Activated CD4-positive, alpha-beta T cell treated with anti-CD3 and anti-CD28 coated beads, Interleukin-2, amount 50 U/mL, for 24 hours (primary cell): ENCODE results near the gene TRIM2.

Experiments
- DNase-seq, 2 donors: peaks; one replicate each; pipeline ENCODE4 v3.0.0-alpha.2; 2020; ENCODE audit warnings: low read depth in 1 of 2, low spot score in 1 of 2

TRIM2 gene

DNA sequence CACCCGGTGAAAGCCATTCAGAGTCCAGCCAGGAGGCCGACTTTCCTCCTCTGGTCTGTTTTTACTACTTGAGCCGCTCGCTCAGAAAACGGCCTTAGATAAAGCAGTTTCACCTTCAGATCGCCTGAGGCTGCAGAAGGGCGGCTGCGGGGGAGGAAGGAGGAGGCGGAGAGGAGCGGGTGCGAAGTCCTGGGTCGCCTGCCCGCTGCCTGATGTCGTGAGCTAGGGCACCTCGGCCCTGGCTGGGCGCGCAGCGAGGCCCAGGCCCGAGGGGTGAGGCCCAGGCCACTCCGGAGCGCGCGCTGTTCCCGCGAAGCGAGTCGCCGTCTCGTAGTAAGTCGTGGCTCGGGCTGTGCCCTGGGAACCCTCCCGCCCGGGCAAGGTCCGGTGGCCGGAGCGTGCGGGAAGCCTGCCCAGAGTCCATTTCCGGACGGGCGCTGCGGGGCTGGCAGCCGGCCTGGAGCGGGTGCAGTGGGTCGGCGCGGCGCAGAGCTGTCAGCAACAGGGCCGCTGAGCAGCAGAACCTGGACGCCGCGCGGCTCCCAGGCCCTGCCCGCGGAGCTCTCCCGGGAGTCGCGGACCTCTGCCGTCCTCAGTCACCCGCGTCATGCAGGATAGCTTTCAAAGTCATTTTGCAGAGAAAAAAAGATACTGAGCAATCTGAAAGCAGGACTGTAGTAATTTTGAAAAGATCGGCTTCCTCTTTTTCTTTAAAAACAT is 18.6 kb downstream of the TRIM2 start:
- DNase-seq = no peak

DNA sequence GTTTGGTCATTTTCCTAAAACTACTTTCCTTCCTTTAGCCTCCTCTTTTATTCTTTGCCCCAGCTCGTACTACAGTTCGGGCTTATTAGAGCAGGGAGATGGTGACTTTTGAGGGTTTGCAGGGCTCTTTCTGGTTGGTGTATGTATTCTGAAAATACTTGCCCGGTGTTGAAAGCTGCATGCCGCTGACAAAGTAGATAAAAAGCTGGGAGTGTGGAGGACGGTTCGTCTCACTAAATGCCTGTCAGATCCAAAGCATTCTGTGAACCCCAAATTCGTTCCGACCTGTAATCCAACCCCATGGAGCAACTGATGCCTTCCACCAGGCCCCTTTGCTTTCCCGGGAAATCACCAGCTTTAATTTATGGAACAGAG is 19.2 kb downstream of the TRIM2 start:
- DNase-seq = no peak

DNA sequence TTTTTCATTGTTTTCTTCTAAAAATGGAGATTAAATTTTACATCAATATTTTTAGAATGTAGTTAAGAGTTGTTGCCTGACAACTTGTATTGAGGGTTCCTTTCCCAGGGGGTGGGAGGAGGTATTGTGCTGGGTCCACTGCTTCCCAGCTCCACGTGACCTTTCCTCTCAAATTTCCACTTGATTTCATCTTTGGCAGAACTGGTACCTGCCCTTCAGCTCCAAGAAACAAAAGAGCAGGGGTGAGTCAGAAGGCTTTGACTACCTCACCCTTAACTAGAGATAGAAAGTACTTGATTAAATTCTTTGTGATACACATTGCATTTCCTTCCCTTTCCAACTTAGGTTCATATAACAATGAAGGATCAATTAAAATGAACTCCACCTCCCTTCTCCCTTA is 19.7 kb downstream of the TRIM2 start:
- DNase-seq = no peak

DNA sequence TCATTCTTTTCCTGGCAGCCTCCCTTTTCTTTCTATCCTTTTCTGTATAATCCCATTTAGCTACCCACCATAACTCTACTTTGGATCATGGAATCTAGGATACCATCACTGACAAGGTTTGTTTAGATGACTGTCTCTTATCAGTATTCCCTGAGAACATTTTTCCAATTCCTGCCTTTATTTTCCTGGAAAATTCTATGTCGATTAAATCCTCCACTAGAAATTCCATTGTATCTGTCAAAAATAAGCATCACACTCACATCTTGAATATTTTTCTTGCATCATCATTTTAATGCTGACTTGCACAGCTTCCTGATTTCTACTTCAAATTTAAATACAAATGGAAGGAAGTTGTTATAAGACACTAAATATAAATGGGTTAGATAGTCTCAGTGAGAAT is 20.2 kb downstream of the TRIM2 start:
- no peak for DNase-seq

GRCh38 chr4:153227469-153228075 is 23.3 kb downstream of the TRIM2 start:
- DNase-seq = no peak

DNA sequence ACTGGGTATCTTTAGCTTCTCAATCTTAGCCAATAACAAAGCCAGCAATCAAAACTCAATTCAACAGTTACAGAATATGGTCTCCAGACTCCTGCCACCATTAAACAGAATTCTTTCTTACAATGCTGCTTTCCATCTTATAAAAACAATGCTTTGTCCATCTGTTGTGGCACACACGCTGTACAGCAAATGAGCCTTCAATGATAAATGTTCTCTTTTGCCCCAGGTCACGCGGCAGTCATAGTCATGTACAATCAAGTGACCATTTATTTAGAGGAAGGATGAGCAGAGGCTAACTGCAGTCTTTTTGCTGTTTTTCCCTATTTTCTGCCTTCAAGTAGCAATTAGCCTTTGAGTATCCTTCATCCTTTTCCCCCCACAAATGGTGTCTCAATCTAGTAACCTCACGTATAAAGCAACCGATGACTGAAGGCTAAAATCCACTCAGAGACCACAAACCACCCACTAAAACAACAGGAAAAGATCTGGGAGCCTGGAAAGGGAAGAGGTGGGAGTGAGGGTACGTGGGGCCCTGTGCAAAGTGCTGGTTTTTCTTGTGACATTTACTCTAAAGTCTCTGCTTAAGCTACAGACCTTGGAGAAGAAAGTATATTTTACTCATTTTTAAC is 24.4 kb downstream of the TRIM2 start:
- no peak for DNase-seq

DNA sequence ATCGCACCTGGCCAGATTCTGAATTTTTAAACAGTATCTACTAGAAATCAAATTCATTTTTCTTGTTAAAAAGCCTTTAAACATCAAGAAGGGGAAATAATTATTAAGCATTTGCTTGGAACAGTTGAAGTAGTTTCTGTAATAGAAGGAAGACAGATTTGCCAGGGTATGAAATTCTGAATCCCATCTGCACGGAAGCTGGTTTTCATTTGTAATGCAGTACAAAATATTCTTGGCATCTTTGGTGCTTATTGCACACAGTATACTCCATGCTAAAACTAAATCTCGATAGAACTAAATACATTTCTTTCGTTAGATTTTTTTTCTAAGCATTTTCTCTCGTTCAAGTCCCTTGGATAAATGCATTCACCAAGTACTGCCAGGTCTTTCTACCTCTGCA is 25.3 kb downstream of the TRIM2 start:
- DNase-seq = no peak

DNA sequence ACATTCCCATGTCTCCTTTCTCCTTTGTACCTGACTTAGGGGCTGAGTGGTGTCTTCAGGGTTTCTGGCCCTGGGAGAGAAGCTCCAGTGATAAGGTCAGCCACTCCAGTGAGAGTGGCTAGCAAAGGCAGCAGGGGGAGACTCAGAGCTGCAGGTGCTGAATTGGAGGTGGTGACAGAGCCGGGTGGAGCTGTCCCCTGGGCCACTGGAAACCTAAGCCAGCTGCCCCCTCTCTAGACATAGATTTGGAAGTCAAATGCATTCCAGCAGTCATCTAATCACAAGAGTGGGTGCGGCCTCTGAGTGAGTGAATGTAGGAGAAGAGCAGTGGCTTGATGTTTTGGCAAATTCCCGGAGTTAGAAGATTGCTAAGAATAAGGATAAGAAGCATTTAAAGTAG is 28.5 kb downstream of the TRIM2 start:
- no peak for DNase-seq

DNA sequence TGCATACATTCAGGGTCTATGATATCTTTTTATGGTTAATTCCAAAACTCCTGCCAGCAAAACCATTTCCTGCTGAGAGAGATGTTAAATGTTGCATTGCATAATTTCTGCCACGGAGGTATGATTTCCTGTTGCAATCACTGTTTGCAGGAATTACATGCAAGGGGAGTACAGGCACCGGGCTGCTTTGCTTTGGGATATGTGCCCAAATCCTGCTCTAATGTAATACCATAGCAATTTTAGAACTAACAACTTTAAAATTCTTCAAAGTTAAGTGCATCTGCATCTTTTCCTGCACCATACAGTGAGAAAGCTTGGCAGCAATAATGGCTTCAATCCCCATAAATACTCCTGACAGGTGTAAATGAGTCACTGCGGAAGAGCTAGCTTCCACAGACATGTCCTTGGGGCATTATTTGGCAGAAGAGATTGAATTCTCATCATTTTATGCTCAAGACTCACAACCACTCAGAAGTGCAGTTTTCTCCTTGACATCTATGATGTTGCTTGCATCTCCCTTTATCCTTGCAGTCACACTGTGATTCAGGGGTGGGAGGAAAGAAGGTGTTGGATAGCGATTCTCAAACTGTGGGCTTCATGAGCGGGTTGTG is 29.6 kb downstream of the TRIM2 start:
- DNase-seq = no peak

DNA sequence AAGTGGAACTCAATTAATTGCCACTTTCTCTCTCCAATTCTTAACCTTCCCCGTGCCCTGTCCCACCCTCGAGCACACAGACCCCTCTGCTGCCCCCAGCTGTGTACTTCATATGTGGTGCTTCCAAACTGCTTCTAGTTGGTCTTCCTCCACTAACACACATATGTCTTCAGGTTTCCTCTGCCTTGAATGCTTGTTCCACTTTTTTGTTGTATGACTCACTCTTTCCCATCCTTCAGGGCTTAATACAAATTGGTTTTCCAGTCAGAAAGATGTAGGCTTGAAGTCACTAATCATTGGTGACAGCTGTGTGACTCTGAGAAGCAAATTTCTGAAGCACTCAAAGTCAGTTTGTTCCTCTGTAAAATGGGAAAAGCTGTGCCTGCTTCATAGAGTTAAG is 30.6 kb downstream of the TRIM2 start:
- no peak for DNase-seq

- DNase-seq = no peak
These were observed 34.1 kb downstream of the TRIM2 start for GRCh38 chr4:153238135-153238919.

DNA sequence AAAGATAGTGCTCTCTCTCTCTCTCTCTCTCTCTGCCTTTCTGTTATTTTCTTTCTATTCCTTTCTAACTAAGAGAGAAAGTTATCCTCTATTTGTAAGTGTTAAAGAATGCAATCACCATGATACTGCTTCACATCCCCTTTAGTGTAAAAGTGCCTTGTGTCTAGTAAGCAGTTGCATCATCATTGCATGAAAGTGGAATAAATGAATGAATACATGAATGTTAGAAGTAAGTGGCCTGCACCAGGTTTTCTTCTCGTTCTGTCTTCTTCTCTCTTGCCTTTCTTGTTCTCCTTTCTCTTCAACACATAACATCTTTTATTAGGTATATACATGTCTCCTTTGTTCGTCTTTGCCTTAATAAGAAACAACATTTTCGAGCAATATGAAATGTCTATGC is 35.2 kb downstream of the TRIM2 start:
- DNase-seq = no peak

DNA sequence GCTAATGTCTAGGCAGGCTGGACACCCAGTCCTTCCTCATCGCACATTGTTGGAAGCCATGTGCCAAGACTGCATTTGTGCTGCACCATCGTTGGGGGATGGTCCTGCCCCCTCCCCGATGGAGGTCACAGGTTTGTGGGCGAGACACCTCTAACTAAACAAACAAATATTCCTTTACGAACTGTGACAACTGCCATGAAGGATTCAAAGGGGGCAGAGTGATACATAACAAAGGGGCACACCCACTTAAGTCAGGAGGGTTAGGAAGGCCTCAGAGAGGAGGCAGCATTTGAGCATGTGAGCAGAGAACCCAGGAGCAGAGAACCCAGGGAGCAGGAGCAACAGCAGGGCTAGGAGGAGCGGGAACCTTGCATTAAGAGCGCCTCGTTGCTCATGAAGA is 37.1 kb downstream of the TRIM2 start:
- DNase-seq = no peak

- no peak for DNase-seq
These were observed 38.0 kb downstream of the TRIM2 start for GRCh38 chr4:153241970-153242838.

- no peak for DNase-seq
These were observed 38.6 kb downstream of the TRIM2 start for GRCh38 chr4:153242839-153243324.

DNA sequence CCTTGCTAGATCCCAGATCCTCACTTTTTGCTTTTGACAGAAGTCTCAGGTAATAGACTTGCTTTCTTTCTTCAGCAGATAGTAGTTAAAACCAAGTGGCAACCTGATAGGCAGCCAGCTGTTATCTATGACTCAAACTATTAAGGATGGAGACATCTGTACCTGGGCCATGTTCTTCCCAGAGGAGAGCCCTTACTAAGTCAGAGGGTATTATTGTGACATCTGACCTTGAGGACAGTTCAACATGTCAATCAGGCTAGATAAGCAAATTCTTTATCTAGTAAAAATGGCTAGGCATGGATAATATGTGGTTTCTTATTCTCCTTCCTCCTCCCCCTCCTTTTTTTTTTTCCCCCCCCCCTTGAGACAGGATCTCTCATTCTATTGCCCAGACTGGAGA is 39.2 kb downstream of the TRIM2 start:
- no peak for DNase-seq

- DNase-seq = no peak
These were observed 40.7 kb downstream of the TRIM2 start for GRCh38 chr4:153244969-153245368.

DNA sequence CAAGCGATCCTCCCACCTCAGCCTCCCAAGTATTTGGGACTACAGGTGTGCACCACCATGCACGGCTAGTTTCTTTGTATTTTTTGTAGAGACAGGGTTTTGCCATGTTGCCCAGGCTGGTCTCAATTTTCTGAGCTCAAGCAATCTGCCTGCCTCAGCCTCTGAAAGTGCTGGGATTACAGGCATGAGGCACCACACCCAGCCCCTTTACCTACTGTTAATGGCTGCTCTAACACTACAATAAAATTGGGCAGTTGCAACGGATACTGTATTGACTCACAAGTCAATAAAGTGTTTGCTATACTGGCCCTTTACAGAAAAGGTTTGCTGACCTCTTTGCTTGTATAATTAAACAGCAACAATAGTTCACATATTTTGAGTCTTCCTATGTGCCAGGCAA is 41.5 kb downstream of the TRIM2 start:
- no peak for DNase-seq

DNA sequence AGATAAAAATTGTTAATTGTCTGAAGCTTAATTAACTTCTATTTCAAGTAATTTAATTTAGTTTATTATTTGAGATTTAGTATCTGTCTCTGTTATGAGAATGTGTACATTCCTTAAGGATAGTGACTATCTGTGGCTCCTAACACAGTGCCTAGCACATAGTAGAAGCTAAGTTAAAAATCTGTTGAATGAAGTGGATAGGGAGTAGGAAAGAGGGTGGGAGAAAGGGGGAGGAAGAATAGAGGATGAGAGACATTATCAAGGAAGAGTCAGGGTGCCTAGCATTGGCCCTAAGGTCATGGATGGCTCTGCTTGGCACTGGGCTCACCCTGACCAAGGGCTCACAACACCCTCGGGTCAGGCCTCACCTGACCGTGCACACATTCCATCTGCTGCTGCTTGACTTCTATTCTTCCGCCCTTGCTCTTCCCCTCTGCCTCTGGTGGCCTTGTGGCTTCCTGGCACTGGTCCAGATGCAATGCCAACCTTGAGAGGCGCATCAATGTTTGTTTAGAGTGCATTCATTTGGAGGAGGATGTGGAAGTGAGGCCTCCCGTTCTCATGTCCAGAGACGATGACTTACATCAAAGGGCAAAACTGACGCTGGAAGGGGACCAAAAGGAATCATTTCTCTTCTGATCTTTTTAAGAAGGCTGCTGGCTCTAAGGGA is 42.3 kb downstream of the TRIM2 start:
- no peak for DNase-seq

DNA sequence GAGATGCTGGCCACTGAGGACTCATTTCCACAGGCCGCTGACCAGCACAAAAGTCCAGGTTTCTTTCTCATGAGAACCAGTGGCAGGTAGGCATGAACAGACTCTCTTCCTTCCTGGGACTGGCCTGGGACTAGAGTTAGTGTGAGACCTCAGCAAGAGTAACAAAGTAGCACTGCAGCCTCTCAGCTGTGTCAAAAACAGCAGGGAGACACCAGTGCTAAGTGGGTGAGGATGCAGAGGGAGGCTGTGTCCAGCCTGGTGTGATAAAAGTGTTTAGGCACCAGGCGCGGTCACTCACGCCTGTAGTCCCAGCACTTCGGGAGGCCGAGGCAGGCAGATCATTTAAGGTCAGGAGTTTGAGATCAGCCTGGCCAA is 42.9 kb downstream of the TRIM2 start:
- no peak for DNase-seq
